NOMO-1 (cell line): ENCODE measurements around the gene TTLL11.
"Not testable (repeated sequence)": the region's sequence is repeated elsewhere in the genome, so short reads cannot be mapped to it uniquely, and the experiment has no call there.

Experiments
- DNase-seq, 2 experiments: peaks; one replicate each; lab custom pipeline; 2025; ENCODE audit not compliant: unreplicated experiment in 2 of 2; lab: John Stamatoyannopoulos, UW

TTLL11 gene

GRCh38 chr9:122011818-122012498 is 81.2 kb downstream of the TTLL11 start:
- DNase-seq, result no peak

- DNase-seq, result no peak
These were observed 84.5 kb downstream of the TTLL11 start for GRCh38 chr9:122008559-122008958.

GRCh38 chr9:122007837-122008236 is 85.3 kb downstream of the TTLL11 start:
- no peak for DNase-seq

- DNase-seq, result no peak
These were observed 87.5 kb downstream of the TTLL11 start for GRCh38 chr9:122005597-122005996.

GRCh38 chr9:122004589-122004988 is 88.5 kb downstream of the TTLL11 start:
- no peak for DNase-seq

GRCh38 chr9:122001491-122002201 is 91.5 kb downstream of the TTLL11 start:
- DNase-seq, result no peak

GRCh38 chr9:122000526-122000925 is 92.6 kb downstream of the TTLL11 start:
- DNase-seq, result not testable (repeated sequence)

GRCh38 chr9:121999556-121999955 is 93.6 kb downstream of the TTLL11 start:
- no peak for DNase-seq

GRCh38 chr9:121998513-121999049 is 94.5 kb downstream of the TTLL11 start:
- DNase-seq, result peak in 1 of 2 experiments; percentile 16

GRCh38 chr9:121997791-121998190 is 95.3 kb downstream of the TTLL11 start:
- no peak for DNase-seq

GRCh38 chr9:121996783-121997182 is 96.3 kb downstream of the TTLL11 start:
- DNase-seq, result no peak

GRCh38 chr9:121995997-121996396 is 97.1 kb downstream of the TTLL11 start:
- DNase-seq, result no peak

GRCh38 chr9:121992571-121993212 is 100.4 kb downstream of the TTLL11 start:
- peak; percentile 27 to 65 for DNase-seq

- DNase-seq, result no peak
These were observed 101.8 kb downstream of the TTLL11 start for GRCh38 chr9:121991307-121991661.

GRCh38 chr9:121990600-121991306 is 102.4 kb downstream of the TTLL11 start:
- no peak for DNase-seq

- DNase-seq, result no peak
These were observed 104.1 kb downstream of the TTLL11 start for GRCh38 chr9:121989010-121989409.

GRCh38 chr9:121987314-121987713 is 105.8 kb downstream of the TTLL11 start:
- DNase-seq, result no peak

- no peak for DNase-seq
These were observed 107.2 kb downstream of the TTLL11 start for GRCh38 chr9:121985792-121986494.

GRCh38 chr9:121984726-121985402 is 108.2 kb downstream of the TTLL11 start:
- no peak for DNase-seq

- DNase-seq, result no peak
These were observed 109.4 kb downstream of the TTLL11 start for GRCh38 chr9:121983736-121984135.
